ENCODE results near the gene IL1RL2.
A peak's percentile ranks its signal among the peaks of the same experiment; 100 is the strongest.

Gene IL1RL2

GRCh38 chr2:102239344-102239743 is 52.5 kb downstream of the IL1RL2 start:
- no peak overlapping the region for H3K4me3 ChIP-seq (ENCODE audit: low read depth, low read length)
- no peak for TF ChIP-seq CTCF (IDR thresholded peaks at IDR 0.05; ENCODE audit: low read depth, low read length)

GRCh38 chr2:102240640-102241370 is 54.0 kb downstream of the IL1RL2 start:
- H3K4me3 ChIP-seq (ENCODE audit: low read depth, low read length), result no peak overlapping the region
- peak; percentile 94 for TF ChIP-seq CTCF (IDR thresholded peaks at IDR 0.05; ENCODE audit: low read depth, low read length)

- TF ChIP-seq CTCF (IDR thresholded peaks at IDR 0.05; ENCODE audit: low read depth, low read length), result no peak
- H3K4me3 ChIP-seq (ENCODE audit: low read depth, low read length), result no peak overlapping the region
These were observed 54.9 kb downstream of the IL1RL2 start for GRCh38 chr2:102241616-102242305.

- no peak overlapping the region for H3K4me3 ChIP-seq (ENCODE audit: low read depth, low read length)
These were observed 58.7 kb downstream of the IL1RL2 start for GRCh38 chr2:102245266-102246151.

GRCh38 chr2:102250278-102250821 is 63.5 kb downstream of the IL1RL2 start:
- no peak overlapping the region for H3K4me3 ChIP-seq (ENCODE audit: low read depth, low read length)
- TF ChIP-seq CTCF (IDR thresholded peaks at IDR 0.05; ENCODE audit: low read depth, low read length), result no peak

More at GRCh38 chr2:102245266-102246151, 58.7 kb downstream of the IL1RL2 start:
- TF ChIP-seq CTCF (IDR thresholded peaks at IDR 0.05; ENCODE audit: low read depth, low read length), result no peak

GRCh38 chr2:102251042-102251848 is 64.4 kb downstream of the IL1RL2 start:
- no peak for TF ChIP-seq CTCF (IDR thresholded peaks at IDR 0.05; ENCODE audit: low read depth, low read length)
- peak overlapping the region; percentile 18; the same call in 1 of the 2 replicates for H3K4me3 ChIP-seq (ENCODE audit: low read depth, low read length)
